IPS-18a (cell line): ENCODE measurements around the gene TAOK2.
"Not testable (repeated sequence)": the region's sequence is repeated elsewhere in the genome, so short reads cannot be mapped to it uniquely, and the experiment has no call there.

Source experiments
- H3K27ac ChIP-seq: one replicate; pipeline ENCODE4 v1.5.1; 2013; ENCODE audit warnings: low read length
- H3K27me3 ChIP-seq: one replicate; pipeline ENCODE4 v1.6.1; 2013; ENCODE audit warnings: mild to moderate bottlenecking, low read length; ENCODE audit not compliant: control insufficient read depth, insufficient read depth
- H3K36me3 ChIP-seq: one replicate; pipeline ENCODE4 v1.6.1; 2013; ENCODE audit warnings: low read depth, low read length; ENCODE audit not compliant: control insufficient read depth
- H3K4me1 ChIP-seq: one replicate; pipeline ENCODE4 v1.6.1; 2013; ENCODE audit warnings: low read depth, low read length; ENCODE audit not compliant: control insufficient read depth
- H3K4me3 ChIP-seq: one replicate; pipeline ENCODE4 v1.5.1; 2013; ENCODE audit warnings: low read length
- H3K9ac ChIP-seq: one replicate; pipeline ENCODE4 v1.6.1; 2013; ENCODE audit warnings: mild to moderate bottlenecking, low read length, moderate library complexity
- H3K9me3 ChIP-seq: one replicate; pipeline ENCODE4 v1.6.1; 2013; ENCODE audit warnings: low read depth, low read length; ENCODE audit not compliant: control insufficient read depth

The TAOK2 gene

GRCh38 chr16:30009990-30010843, 36.5 kb downstream of the TAOK2 start:
- Histone ChIP-seq H3K4me3 (peak overlapping the region; percentile 74), H3K9ac (no peak overlapping the region), H3K4me1 (peaks cover 4% of the 10 kb centered on the region), H3K27me3 (peaks cover 25% of the 10 kb centered on the region), H3K36me3 (no peaks in the 10 kb centered on the region), H3K27ac (no peak overlapping the region), H3K9me3 (no peaks in the 10 kb centered on the region)

- H3K27ac ChIP-seq = no peak within 1 kb of the TSS
- no peak within 1 kb of the TSS for H3K9ac ChIP-seq
- H3K4me1 ChIP-seq = peaks cover 4% of the 10 kb centered on the region
- H3K27me3 ChIP-seq = peaks cover 25% of the 10 kb centered on the region
- no peaks in the 10 kb centered on the region for H3K9me3 ChIP-seq
- peak within 1 kb of the TSS; percentile 74 for H3K4me3 ChIP-seq
- no peaks in the 10 kb centered on the region for H3K36me3 ChIP-seq
Measured at GRCh38 chr16:30010844-30011713, 37.4 kb downstream of the TAOK2 start, which contains the start of gene DOC2A. DOC2A (minus strand) TSS chr16:30011027; CDS start chr16:30010222, 805 bp downstream.

- Histone ChIP-seq H3K9me3 (no peaks in the 10 kb centered on the region), H3K9ac (no peak overlapping the region), H3K27me3 (peaks cover 25% of the 10 kb centered on the region), H3K4me1 (peaks cover 4% of the 10 kb centered on the region), H3K4me3 (peak overlapping the region; percentile 74), H3K36me3 (no peaks in the 10 kb centered on the region), H3K27ac (no peak overlapping the region)
Measured at GRCh38 chr16:30011714-30012504, 38.2 kb downstream of the TAOK2 start.

GRCh38 chr16:30012598-30012997, 38.9 kb downstream of the TAOK2 start:
- H3K9me3 ChIP-seq, H3K36me3 ChIP-seq, H3K4me3 ChIP-seq, H3K27ac ChIP-seq, H3K4me1 ChIP-seq, H3K9ac ChIP-seq: not testable (repeated sequence)
- peaks cover 25% of the 10 kb centered on the region for H3K27me3 ChIP-seq

GRCh38 chr16:30015450-30015849, 41.8 kb downstream of the TAOK2 start:
- H3K36me3 ChIP-seq, H3K9ac ChIP-seq, H3K4me3 ChIP-seq, H3K4me1 ChIP-seq, H3K9me3 ChIP-seq, H3K27ac ChIP-seq: not testable (repeated sequence)
- H3K27me3 ChIP-seq = peaks cover 12% of the 10 kb centered on the region

GRCh38 chr16:30016555-30017276, 43.0 kb downstream of the TAOK2 start:
- Histone ChIP-seq H3K9me3 (no peaks in the 10 kb centered on the region), H3K27me3 (peaks cover 7% of the 10 kb centered on the region), H3K4me3 (no peak overlapping the region), H3K36me3 (no peaks in the 10 kb centered on the region), H3K4me1 (no peaks in the 10 kb centered on the region), H3K27ac (no peak overlapping the region), H3K9ac (no peak overlapping the region)

- peaks cover 1% of the 10 kb centered on the region for H3K27me3 ChIP-seq
- no peak overlapping the region for H3K9ac ChIP-seq
- no peak overlapping the region for H3K4me3 ChIP-seq
- H3K4me1 ChIP-seq = no peaks in the 10 kb centered on the region
- H3K36me3 ChIP-seq = no peaks in the 10 kb centered on the region
- H3K9me3 ChIP-seq = no peaks in the 10 kb centered on the region
- H3K27ac ChIP-seq = no peak overlapping the region
Measured at GRCh38 chr16:30017277-30017656, 43.6 kb downstream of the TAOK2 start.

- H3K36me3 ChIP-seq, H3K4me3 ChIP-seq, H3K27me3 ChIP-seq, H3K4me1 ChIP-seq, H3K27ac ChIP-seq, H3K9me3 ChIP-seq, H3K9ac ChIP-seq: not testable (repeated sequence)
Measured at GRCh38 chr16:30017937-30018336, 44.3 kb downstream of the TAOK2 start.

GRCh38 chr16:30018731-30019158, 45.1 kb downstream of the TAOK2 start:
- Histone ChIP-seq H3K27me3 (no peaks in the 10 kb centered on the region), H3K27ac (no peak overlapping the region), H3K9ac (no peak overlapping the region), H3K4me3 (no peak overlapping the region), H3K9me3 (no peaks in the 10 kb centered on the region), H3K36me3 (no peaks in the 10 kb centered on the region), H3K4me1 (no peaks in the 10 kb centered on the region)

- no peak within 1 kb of the TSS for H3K9ac ChIP-seq
- no peak within 1 kb of the TSS for H3K4me3 ChIP-seq
- H3K27me3 ChIP-seq = no peaks in the 10 kb centered on the region
- no peak within 1 kb of the TSS for H3K27ac ChIP-seq
- H3K36me3 ChIP-seq = no peaks in the 10 kb centered on the region
- no peaks in the 10 kb centered on the region for H3K9me3 ChIP-seq
- no peaks in the 10 kb centered on the region for H3K4me1 ChIP-seq
Measured at GRCh38 chr16:30022887-30023286, 49.2 kb downstream of the TAOK2 start, which contains the start of gene C16orf92. C16orf92 (plus strand) TSS chr16:30023198; CDS start chr16:30023341, 143 bp downstream.
